ENCODE measurements around the gene MMADHC. TPM values are rescaled to one million over a fixed set of nuclear protein-coding genes. Genes with fewer than 3 reads are reported as not detected.
A peak's percentile ranks its signal among the peaks of the same experiment; 100 is the strongest.

The MMADHC gene
- total and polyA plus RNA-seq, 9 of the 15 experiments (the other 6 are each of a cell fraction or from before 2014, with no cell fraction given): 187 to 850 (median 271) TPM

DNA sequence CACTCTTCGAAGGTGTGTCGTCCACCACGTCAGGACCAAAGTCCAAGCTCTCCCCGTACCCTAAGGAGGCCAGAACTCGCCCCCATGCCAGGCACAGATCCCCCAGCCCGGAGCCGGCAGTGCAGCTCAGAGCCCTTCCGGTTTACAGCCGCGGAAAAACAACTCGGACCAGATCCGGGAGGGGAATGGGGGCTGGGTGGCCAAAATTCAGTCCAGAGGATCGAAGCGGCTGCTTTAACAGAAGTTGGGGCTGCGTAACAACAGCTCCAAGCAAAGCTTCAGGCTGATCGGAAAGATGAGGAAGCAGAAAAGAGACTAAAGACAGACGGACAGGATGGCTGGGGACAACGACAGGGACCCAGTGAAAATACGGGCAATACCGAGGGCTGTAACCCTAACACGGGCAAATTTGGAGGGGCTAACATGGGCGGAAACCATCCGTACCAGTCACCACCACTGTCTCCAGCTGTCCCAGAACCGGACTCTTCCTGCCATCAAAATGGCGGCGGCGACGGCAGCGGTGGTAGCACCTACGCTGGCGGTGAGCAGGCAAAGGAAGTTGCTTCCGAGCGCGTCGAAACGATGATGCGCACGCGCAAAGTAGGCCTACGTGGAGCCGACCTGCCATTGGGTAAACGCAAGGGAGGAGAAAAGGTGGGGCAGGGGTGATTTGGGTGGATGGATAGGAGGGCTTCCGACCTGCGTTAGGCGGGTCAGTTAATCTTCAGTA is at the start of gene MMADHC (continued):
- TF ChIP-seq, protein P1, sequence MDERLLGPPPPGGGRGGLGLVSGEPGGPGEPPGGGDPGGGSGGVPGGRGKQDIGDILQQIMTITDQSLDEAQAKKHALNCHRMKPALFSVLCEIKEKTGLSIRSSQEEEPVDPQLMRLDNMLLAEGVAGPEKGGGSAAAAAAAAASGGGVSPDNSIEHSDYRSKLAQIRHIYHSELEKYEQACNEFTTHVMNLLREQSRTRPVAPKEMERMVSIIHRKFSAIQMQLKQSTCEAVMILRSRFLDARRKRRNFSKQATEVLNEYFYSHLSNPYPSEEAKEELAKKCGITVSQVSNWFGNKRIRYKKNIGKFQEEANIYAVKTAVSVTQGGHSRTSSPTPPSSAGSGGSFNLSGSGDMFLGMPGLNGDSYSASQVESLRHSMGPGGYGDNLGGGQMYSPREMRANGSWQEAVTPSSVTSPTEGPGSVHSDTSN (CRISPR knock-in tag; IDR thresholded peaks at IDR 0.05; ENCODE audit: low read depth): no peak
- TF ChIP-seq, protein P1 (tag; conservative IDR thresholded peaks at IDR 0.05; ENCODE audit: low read depth): 0 out of 2 replicates have a peak, but pooled peaks have one; percentile 5
- TF ChIP-seq, protein P2, sequence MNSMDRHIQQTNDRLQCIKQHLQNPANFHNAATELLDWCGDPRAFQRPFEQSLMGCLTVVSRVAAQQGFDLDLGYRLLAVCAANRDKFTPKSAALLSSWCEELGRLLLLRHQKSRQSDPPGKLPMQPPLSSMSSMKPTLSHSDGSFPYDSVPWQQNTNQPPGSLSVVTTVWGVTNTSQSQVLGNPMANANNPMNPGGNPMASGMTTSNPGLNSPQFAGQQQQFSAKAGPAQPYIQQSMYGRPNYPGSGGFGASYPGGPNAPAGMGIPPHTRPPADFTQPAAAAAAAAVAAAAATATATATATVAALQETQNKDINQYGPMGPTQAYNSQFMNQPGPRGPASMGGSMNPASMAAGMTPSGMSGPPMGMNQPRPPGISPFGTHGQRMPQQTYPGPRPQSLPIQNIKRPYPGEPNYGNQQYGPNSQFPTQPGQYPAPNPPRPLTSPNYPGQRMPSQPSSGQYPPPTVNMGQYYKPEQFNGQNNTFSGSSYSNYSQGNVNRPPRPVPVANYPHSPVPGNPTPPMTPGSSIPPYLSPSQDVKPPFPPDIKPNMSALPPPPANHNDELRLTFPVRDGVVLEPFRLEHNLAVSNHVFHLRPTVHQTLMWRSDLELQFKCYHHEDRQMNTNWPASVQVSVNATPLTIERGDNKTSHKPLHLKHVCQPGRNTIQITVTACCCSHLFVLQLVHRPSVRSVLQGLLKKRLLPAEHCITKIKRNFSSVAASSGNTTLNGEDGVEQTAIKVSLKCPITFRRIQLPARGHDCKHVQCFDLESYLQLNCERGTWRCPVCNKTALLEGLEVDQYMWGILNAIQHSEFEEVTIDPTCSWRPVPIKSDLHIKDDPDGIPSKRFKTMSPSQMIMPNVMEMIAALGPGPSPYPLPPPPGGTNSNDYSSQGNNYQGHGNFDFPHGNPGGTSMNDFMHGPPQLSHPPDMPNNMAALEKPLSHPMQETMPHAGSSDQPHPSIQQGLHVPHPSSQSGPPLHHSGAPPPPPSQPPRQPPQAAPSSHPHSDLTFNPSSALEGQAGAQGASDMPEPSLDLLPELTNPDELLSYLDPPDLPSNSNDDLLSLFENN (IDR thresholded peaks at IDR 0.05; ENCODE audit: low read depth in 2 of 2, low read length in 2 of 2): peak; percentile 41 to 89; a peak in 2 of 4 replicates
- TF ChIP-seq POLR2AphosphoS5 (IDR thresholded peaks at IDR 0.05; ENCODE audit: control insufficient read depth, insufficient read depth, low read depth, low read length): peak; percentile 97
- TF ChIP-seq, protein P3, sequence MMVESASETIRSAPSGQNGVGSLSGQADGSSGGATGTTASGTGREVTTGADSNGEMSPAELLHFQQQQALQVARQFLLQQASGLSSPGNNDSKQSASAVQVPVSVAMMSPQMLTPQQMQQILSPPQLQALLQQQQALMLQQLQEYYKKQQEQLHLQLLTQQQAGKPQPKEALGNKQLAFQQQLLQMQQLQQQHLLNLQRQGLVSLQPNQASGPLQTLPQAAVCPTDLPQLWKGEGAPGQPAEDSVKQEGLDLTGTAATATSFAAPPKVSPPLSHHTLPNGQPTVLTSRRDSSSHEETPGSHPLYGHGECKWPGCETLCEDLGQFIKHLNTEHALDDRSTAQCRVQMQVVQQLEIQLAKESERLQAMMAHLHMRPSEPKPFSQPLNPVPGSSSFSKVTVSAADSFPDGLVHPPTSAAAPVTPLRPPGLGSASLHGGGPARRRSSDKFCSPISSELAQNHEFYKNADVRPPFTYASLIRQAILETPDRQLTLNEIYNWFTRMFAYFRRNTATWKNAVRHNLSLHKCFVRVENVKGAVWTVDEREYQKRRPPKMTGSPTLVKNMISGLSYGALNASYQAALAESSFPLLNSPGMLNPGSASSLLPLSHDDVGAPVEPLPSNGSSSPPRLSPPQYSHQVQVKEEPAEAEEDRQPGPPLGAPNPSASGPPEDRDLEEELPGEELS (CRISPR knock-in tag; IDR thresholded peaks at IDR 0.05; ENCODE audit: borderline replicate concordance): no peak
- TF ChIP-seq ZNF347 (CRISPR knock-in tag; IDR thresholded peaks at IDR 0.05; ENCODE audit: low read depth): no peak
- TF ChIP-seq HNRNPLL (IDR thresholded peaks at IDR 0.05; ENCODE audit: low read depth, low read length, poor library complexity, severe bottlenecking): peak; percentile 86
- no peak for TF ChIP-seq ZSCAN32 (CRISPR knock-in tag; IDR thresholded peaks at IDR 0.05)
- TF ChIP-seq ZNF766 (CRISPR knock-in tag; conservative IDR thresholded peaks at IDR 0.05): 0 out of 2 replicates have a peak, but pooled peaks have one; percentile 28
- TF ChIP-seq CREM (IDR thresholded peaks at IDR 0.05; ENCODE audit: low read depth): peak; percentile 93
- peak; percentile 45; the same call in 1 of the 2 replicates for TF ChIP-seq ELF4 (CRISPR knock-in tag; IDR thresholded peaks at IDR 0.05)
- TF ChIP-seq DPF2 (IDR thresholded peaks at IDR 0.05): peak; percentile 44; the same call in 1 of the 2 replicates
- 0 out of 2 replicates have a peak, but pooled peaks have one; percentile 56 for TF ChIP-seq GTF2A2 (tag; IDR thresholded peaks at IDR 0.05)
- TF ChIP-seq SMARCA4 (IDR thresholded peaks at IDR 0.05): peak; percentile 10; the same call in 1 of the 2 replicates

Data from K562 (cell line).